SIG-M5 (cell line): ENCODE data around the gene ENOSF1.

ENCODE experiments used
- DNase-seq: peaks from one replicate; lab custom pipeline; 2025; lab: John Stamatoyannopoulos, UW

Gene ENOSF1

GRCh38 chr18:634551-635045 is 77.8 kb downstream of the ENOSF1 start:
- DNase-seq, result no peak

DNA sequence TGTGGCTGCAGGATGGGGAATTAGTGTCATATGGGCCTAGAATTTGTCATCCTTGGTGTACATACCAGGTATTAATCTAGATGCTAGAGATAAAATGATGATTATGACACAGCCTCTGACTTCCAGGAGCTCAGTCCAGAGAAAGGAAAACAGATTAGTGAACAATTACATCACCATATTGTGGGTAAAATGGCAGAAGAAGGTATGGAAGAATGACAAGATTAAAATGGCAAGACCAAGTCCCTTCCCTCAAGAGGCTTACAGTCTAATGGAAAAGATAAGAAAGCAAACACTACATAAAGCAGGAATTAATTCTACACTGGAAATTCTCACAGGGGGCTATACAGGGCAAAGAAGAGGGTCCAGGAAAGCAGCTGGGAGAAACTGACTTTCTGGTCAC is 80.9 kb downstream of the ENOSF1 start:
- DNase-seq, result no peak

GRCh38 chr18:629269-630150 is 82.9 kb downstream of the ENOSF1 start:
- DNase-seq, result no peak

- no peak for DNase-seq
These were observed 85.2 kb downstream of the ENOSF1 start for GRCh38 chr18:627231-627630.

GRCh38 chr18:623761-624620 is 88.4 kb downstream of the ENOSF1 start:
- DNase-seq, result no peak

DNA sequence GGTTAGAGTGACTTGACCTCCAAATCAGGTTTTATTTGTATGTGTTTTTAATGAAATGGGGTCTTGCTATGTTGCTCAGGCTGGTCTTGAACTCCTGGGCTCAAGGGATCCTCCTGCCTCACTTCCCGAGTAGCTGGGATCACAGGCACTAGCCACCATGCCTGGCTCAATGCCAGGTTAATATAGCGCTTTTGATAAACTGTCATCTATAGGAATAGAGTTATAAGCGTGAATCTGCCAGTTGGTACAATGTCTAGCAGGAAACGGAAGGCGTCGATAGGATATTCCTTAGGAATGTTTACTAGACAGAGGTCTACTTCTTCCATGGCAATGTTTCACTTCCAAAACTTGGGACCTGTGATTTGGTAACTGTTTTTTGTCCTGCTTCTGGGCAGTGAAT is 90.1 kb downstream of the ENOSF1 start:
- DNase-seq, result no peak

- DNase-seq, result no peak
These were observed 91.0 kb downstream of the ENOSF1 start for GRCh38 chr18:621291-622043.
